Gastroesophageal sphincter (tissue), 3 donors: Measurements from ENCODE around the gene MAP3K1.

Experiments
- POLR2A ChIP-seq, 2 donors: fragments of 450-650 bp; IDR thresholded peaks; one replicate each; pipeline ENCODE4 v1.6.1; 2017; ENCODE audit warnings: antibody characterized with exemption in 2 of 2, mild to moderate bottlenecking in 2 of 2, moderate library complexity in 1 of 2
- POLR2AphosphoS5 ChIP-seq: sonication (generic); formaldehyde crosslinking; IDR thresholded peaks from one replicate; pipeline ENCODE4 v1.6.1; 2017; ENCODE audit warnings: antibody characterized with exemption
- TF ChIP-seq, protein P1 (sequence below), 4 experiments: fragments of 200-600 bp in 2 of 4; fragments of 450-650 bp in 2 of 4; sonication (generic) in 1 of 4; IDR thresholded peaks; one replicate each; pipeline ENCODE4 v1.5.1; 2017 to 2019; ENCODE audit warnings: antibody characterized with exemption in 4 of 4, mild to moderate bottlenecking in 2 of 4, moderate library complexity in 2 of 4

DNA sequence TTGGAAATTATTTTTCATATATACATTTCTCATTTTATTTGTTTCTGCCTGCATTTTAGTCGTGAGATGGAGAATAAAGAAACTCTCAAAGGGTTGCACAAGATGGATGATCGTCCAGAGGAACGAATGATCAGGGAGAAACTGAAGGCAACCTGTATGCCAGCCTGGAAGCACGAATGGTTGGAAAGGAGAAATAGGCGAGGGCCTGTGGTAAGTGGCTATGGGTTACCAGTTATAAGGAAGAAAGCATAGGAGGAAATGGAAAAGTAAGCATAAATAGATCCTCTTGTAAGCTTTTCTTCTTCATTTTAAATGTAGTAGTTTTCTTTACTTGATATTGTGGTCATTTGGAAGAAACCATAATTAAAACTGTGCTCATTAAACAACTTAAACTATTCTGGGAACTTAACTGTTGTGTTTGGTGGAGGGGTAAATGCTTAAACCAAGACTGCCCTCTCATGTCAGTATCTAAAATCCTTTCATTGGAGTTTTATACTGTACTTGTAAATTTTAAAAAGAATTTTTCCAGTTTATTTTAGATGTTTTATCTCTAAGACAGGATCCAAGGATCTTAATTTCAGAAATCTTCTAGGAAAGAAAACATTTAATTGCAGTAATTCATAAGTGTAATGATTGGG lies 41.3 kb downstream of the MAP3K1 start:
- TF ChIP-seq POLR2AphosphoS5 (no peak), POLR2A (IDR thresholded peaks at IDR 0.05) (no peak)
- TF ChIP-seq, protein P1, sequence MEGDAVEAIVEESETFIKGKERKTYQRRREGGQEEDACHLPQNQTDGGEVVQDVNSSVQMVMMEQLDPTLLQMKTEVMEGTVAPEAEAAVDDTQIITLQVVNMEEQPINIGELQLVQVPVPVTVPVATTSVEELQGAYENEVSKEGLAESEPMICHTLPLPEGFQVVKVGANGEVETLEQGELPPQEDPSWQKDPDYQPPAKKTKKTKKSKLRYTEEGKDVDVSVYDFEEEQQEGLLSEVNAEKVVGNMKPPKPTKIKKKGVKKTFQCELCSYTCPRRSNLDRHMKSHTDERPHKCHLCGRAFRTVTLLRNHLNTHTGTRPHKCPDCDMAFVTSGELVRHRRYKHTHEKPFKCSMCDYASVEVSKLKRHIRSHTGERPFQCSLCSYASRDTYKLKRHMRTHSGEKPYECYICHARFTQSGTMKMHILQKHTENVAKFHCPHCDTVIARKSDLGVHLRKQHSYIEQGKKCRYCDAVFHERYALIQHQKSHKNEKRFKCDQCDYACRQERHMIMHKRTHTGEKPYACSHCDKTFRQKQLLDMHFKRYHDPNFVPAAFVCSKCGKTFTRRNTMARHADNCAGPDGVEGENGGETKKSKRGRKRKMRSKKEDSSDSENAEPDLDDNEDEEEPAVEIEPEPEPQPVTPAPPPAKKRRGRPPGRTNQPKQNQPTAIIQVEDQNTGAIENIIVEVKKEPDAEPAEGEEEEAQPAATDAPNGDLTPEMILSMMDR (IDR thresholded peaks at IDR 0.05), result no peak
